WTC11 (cell line): ENCODE measurements around the gene FOXP1. TPM values are rescaled to one million over a fixed set of nuclear protein-coding genes. Genes with fewer than 3 reads are reported as not detected.

ENCODE experiments used
- ATAC-seq: fragments of 200-7000 bp; cut with Tn5 transposase; 2 replicates; pipeline ENCODE4 v1.10.0; 2021; ENCODE audit warnings: mild to moderate bottlenecking, moderate library complexity
- CTCF ChIA-PET: fragments of 300-600 bp; sonication (Branson Sonifier 250); formaldehyde crosslinking; loops from one replicate; lab custom pipeline; 2021; ENCODE audit warnings: antibody characterized with exemption; lab: Charles Lee
- POLR2A ChIA-PET: fragments of 350-600 bp; sonication (Branson Sonifier 250); formaldehyde crosslinking; loops from one replicate; lab custom pipeline; 2021; ENCODE audit warnings: antibody characterized with exemption; lab: Charles Lee
- DNase-seq: peaks from one replicate; pipeline ENCODE4 v3.0.0; 2021; ENCODE audit warnings: low spot score
- H3K27ac Mint-ChIP-seq: 2 replicates; pipeline ENCODE4 v1.8.0; 2021; ENCODE audit warnings: mixed read lengths
- H3K27me3 Mint-ChIP-seq: 2 replicates; pipeline ENCODE4 v1.8.0; 2021; ENCODE audit warnings: low read depth, mild to moderate bottlenecking, moderate library complexity, mixed read lengths
- H3K36me3 Mint-ChIP-seq: 2 replicates; pipeline ENCODE4 v1.8.0; 2021; ENCODE audit warnings: mixed read lengths
- H3K4me1 Mint-ChIP-seq: 2 replicates; pipeline ENCODE4 v1.8.0; 2022; ENCODE audit warnings: mixed read lengths
- H3K4me3 Mint-ChIP-seq: 2 replicates; pipeline ENCODE4 v1.8.0; 2021; ENCODE audit warnings: mild to moderate bottlenecking, moderate library complexity, mixed read lengths
- H3K9me3 Mint-ChIP-seq: 2 replicates; pipeline ENCODE4 v1.8.0; 2021; ENCODE audit warnings: mixed read lengths
- ATF1 ChIP-seq: sonication (generic); formaldehyde crosslinking; IDR thresholded peaks from 2 replicates; pipeline ENCODE4 v1.8.1; 2023; ENCODE audit warnings: mild to moderate bottlenecking, moderate library complexity, missing genetic modification reagents
- CREB1 ChIP-seq: sonication (generic); formaldehyde crosslinking; IDR thresholded peaks from 2 replicates; pipeline ENCODE4 v1.8.0; 2023; ENCODE audit warnings: mild to moderate bottlenecking, missing genetic modification reagents
- CREM ChIP-seq: sonication (generic); formaldehyde crosslinking; IDR thresholded peaks from 2 replicates; pipeline ENCODE4 v1.8.1; 2022; ENCODE audit warnings: mild to moderate bottlenecking, missing genetic modification reagents, moderate library complexity
- ETV6 ChIP-seq: sonication (generic); formaldehyde crosslinking; IDR thresholded peaks from 2 replicates; pipeline ENCODE4 v1.8.1; 2022; ENCODE audit warnings: mild to moderate bottlenecking, missing genetic modification reagents
- GRHL2 ChIP-seq: fragments of 250-450 bp; sonication (Bioruptor Pico); IDR thresholded peaks from 2 replicates; pipeline ENCODE4 v1.8.0; 2022; ENCODE audit warnings: mild to moderate bottlenecking, moderate library complexity; ENCODE audit not compliant: insufficient replicate concordance, severe bottlenecking
- JUN ChIP-seq: sonication (generic); formaldehyde crosslinking; IDR thresholded peaks from 2 replicates; pipeline ENCODE4 v1.8.0; 2023; ENCODE audit warnings: mild to moderate bottlenecking, missing genetic modification reagents
- SOX15 ChIP-seq: fragments of 250-450 bp; sonication (Bioruptor Pico); IDR thresholded peaks from 2 replicates; pipeline ENCODE4 v1.9.0; 2021; ENCODE audit warnings: mild to moderate bottlenecking
- TEAD1 ChIP-seq: sonication (generic); formaldehyde crosslinking; IDR thresholded peaks from 2 replicates; pipeline ENCODE4 v1.8.0; 2022; ENCODE audit warnings: mild to moderate bottlenecking, missing genetic modification reagents
- TEAD4 ChIP-seq: sonication (generic); formaldehyde crosslinking; IDR thresholded peaks from 2 replicates; pipeline ENCODE4 v1.8.0; 2022; ENCODE audit warnings: mild to moderate bottlenecking, missing genetic modification reagents
- TP53 ChIP-seq: sonication (generic); formaldehyde crosslinking; IDR thresholded peaks from 2 replicates; pipeline ENCODE4 v1.8.1; 2023; ENCODE audit warnings: mild to moderate bottlenecking, missing genetic modification reagents
- ZNF138 ChIP-seq: sonication (generic); formaldehyde crosslinking; conservative IDR thresholded peaks from 2 replicates; pipeline ENCODE4 v1.8.1; 2022; ENCODE audit warnings: mild to moderate bottlenecking, moderate library complexity, missing genetic modification reagents
- ZNF219 ChIP-seq: sonication (generic); formaldehyde crosslinking; IDR thresholded peaks from 2 replicates; pipeline ENCODE4 v1.8.0; 2023; ENCODE audit warnings: missing genetic modification reagents, mild to moderate bottlenecking, borderline replicate concordance
- total RNA-seq: library from RNA; stranded (reverse); gene quantifications from 3 replicates; pipeline ENCODE4 v1.2.3, GENCODE V29; 2021
- TF ChIP-seq, protein P1 (sequence below): sonication (generic); formaldehyde crosslinking; IDR thresholded peaks from 2 replicates; pipeline ENCODE4 v1.8.1; 2023; ENCODE audit warnings: mild to moderate bottlenecking, missing genetic modification reagents, borderline replicate concordance
- TF ChIP-seq, protein P2 (sequence below): fragments of 250-450 bp; sonication (Bioruptor Pico); IDR thresholded peaks from 2 replicates; pipeline ENCODE4 v1.9.0; 2021; ENCODE audit warnings: mild to moderate bottlenecking
- TF ChIP-seq, protein P3 (sequence below): sonication (generic); formaldehyde crosslinking; IDR thresholded peaks from 2 replicates; pipeline ENCODE4 v1.8.1; 2023; ENCODE audit warnings: mild to moderate bottlenecking, missing genetic modification reagents
- TF ChIP-seq, protein P4 (sequence below): sonication (generic); formaldehyde crosslinking; IDR thresholded peaks from 2 replicates; pipeline ENCODE4 v1.8.1; 2022; ENCODE audit warnings: mild to moderate bottlenecking, moderate library complexity, missing genetic modification reagents

Gene FOXP1
- total RNA-seq, 1 experiment from 2014 or later, result 25.8 TPM

DNA sequence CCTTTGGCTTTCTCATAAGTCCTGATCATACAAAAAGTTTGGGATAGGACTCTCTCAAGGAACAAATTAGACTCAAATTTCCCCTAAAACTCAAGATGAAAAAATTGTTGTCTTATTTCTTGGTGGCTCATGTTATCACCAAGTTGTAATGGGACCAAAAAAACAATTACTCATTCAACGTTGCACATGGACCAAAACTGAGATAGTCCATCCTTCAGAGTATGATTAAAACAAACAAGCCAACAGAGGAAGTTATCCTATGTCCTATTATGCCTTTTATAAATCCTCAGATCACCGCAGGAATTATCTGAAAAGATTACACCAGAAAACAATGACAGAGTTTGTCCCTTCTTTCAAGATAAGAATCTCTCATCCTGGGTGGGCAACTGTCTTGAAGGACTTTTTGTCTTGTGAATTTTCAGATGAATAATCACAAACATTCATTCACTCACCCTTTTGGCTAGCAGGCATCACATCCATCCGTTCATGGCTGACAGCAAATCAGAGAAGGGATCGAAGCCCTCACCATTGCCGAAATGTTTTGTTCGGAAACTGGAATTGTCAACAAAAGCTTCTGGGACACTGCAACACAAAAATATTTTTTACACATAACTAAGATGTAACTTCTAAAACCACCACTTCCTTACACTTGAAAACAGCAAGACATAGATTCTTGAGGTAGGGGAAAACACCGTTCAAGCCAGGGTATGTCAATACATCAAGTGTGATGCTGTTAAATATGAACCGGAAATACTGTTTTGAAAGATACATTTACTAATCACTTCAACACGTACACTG is 90.4 kb downstream of the FOXP1 start:
- CTCF ChIA-PET, result no interaction called here
- Mint-ChIP-seq H3K9me3 (peaks cover 19% of the 10 kb centered on the region), H3K4me3 (no peak overlapping the region), H3K36me3 (peaks cover 30% of the 10 kb centered on the region), H3K4me1 (peaks cover 49% of the 10 kb centered on the region), H3K27ac (no peak overlapping the region), H3K27me3 (no peaks in the 10 kb centered on the region)
- POLR2A ChIA-PET, result no interaction called here
- no peak for ATAC-seq
- DNase-seq, result no peak
- TF ChIP-seq CREB1 (CRISPR knock-in tag) (no peak), ZNF219 (no peak), ATF1 (CRISPR knock-in tag) (no peak), SOX15 (CRISPR knock-in tag) (no peak), TP53 (CRISPR knock-in tag) (no peak)
- TF ChIP-seq, protein P1, sequence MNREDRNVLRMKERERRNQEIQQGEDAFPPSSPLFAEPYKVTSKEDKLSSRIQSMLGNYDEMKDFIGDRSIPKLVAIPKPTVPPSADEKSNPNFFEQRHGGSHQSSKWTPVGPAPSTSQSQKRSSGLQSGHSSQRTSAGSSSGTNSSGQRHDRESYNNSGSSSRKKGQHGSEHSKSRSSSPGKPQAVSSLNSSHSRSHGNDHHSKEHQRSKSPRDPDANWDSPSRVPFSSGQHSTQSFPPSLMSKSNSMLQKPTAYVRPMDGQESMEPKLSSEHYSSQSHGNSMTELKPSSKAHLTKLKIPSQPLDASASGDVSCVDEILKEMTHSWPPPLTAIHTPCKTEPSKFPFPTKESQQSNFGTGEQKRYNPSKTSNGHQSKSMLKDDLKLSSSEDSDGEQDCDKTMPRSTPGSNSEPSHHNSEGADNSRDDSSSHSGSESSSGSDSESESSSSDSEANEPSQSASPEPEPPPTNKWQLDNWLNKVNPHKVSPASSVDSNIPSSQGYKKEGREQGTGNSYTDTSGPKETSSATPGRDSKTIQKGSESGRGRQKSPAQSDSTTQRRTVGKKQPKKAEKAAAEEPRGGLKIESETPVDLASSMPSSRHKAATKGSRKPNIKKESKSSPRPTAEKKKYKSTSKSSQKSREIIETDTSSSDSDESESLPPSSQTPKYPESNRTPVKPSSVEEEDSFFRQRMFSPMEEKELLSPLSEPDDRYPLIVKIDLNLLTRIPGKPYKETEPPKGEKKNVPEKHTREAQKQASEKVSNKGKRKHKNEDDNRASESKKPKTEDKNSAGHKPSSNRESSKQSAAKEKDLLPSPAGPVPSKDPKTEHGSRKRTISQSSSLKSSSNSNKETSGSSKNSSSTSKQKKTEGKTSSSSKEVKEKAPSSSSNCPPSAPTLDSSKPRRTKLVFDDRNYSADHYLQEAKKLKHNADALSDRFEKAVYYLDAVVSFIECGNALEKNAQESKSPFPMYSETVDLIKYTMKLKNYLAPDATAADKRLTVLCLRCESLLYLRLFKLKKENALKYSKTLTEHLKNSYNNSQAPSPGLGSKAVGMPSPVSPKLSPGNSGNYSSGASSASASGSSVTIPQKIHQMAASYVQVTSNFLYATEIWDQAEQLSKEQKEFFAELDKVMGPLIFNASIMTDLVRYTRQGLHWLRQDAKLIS, result no peak
- TF ChIP-seq, protein P2, sequence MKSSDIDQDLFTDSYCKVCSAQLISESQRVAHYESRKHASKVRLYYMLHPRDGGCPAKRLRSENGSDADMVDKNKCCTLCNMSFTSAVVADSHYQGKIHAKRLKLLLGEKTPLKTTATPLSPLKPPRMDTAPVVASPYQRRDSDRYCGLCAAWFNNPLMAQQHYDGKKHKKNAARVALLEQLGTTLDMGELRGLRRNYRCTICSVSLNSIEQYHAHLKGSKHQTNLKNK (CRISPR knock-in tag), result no peak

DNA sequence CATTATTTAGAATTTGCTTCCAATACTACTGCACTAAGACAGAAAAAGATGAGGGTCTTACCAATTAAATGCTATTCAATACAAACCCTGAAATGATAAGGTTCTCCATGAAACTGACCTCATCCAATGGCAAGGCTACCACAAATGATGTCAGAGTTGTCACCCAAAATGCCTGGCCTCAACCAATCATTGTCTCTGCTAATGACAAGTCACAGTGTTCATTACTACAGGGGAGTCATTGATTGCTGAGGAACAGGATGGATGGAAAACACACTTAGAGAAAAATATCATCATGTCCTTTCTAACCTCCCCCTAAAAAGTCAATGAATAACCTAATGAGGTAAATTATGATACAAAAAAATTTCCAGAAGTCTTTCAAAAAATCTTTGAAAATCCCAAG is 91.0 kb downstream of the FOXP1 start:
- DNase-seq, result no peak
- no peaks in the 10 kb centered on the region for H3K27me3 Mint-ChIP-seq
- no peak overlapping the region for H3K27ac Mint-ChIP-seq
- peaks cover 43% of the 10 kb centered on the region for H3K4me1 Mint-ChIP-seq
- no peak for ATAC-seq
- ChIA-PET POLR2A (no interaction called here), CTCF (no interaction called here)
- H3K4me3 Mint-ChIP-seq, result no peak overlapping the region
- TF ChIP-seq GRHL2 (CRISPR knock-in tag), result no peak
- TF ChIP-seq, protein P3, sequence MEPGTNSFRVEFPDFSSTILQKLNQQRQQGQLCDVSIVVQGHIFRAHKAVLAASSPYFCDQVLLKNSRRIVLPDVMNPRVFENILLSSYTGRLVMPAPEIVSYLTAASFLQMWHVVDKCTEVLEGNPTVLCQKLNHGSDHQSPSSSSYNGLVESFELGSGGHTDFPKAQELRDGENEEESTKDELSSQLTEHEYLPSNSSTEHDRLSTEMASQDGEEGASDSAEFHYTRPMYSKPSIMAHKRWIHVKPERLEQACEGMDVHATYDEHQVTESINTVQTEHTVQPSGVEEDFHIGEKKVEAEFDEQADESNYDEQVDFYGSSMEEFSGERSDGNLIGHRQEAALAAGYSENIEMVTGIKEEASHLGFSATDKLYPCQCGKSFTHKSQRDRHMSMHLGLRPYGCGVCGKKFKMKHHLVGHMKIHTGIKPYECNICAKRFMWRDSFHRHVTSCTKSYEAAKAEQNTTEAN, result no peak
- no peak for TF ChIP-seq JUN (CRISPR knock-in tag)
- TF ChIP-seq ZNF138 (CRISPR knock-in tag), result no peak
- TF ChIP-seq CREM (CRISPR knock-in tag), result no peak
- TF ChIP-seq, protein P2 (CRISPR knock-in tag), result no peak
- TF ChIP-seq ATF1 (CRISPR knock-in tag), result no peak
- no peak for TF ChIP-seq TEAD4 (CRISPR knock-in tag)
- TF ChIP-seq ETV6 (CRISPR knock-in tag), result no peak
- no peak for TF ChIP-seq TEAD1
- TF ChIP-seq, protein P4, sequence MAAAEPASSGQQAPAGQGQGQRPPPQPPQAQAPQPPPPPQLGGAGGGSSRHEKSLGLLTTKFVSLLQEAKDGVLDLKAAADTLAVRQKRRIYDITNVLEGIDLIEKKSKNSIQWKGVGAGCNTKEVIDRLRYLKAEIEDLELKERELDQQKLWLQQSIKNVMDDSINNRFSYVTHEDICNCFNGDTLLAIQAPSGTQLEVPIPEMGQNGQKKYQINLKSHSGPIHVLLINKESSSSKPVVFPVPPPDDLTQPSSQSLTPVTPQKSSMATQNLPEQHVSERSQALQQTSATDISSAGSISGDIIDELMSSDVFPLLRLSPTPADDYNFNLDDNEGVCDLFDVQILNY (CRISPR knock-in tag), result no peak
- H3K36me3 Mint-ChIP-seq, result peaks cover 30% of the 10 kb centered on the region
- H3K9me3 Mint-ChIP-seq, result peaks cover 19% of the 10 kb centered on the region
